CD14-positive monocyte (primary cell): Measurements from ENCODE around the gene APOD. TPM values are rescaled to one million over a fixed set of nuclear protein-coding genes. Genes with fewer than 3 reads are reported as not detected.

ENCODE experiments used
- DNase-seq, 3 donors: peaks; one replicate each; pipeline ENCODE4 v3.0.0-alpha.2; 2011 to 2022
- H2AFZ ChIP-seq: 2 replicates; pipeline ENCODE4 v1.6.0; 2012; ENCODE audit warnings: mild to moderate bottlenecking, low read depth, low read length, inconsistent platforms; ENCODE audit not compliant: insufficient read depth, poor library complexity, severe bottlenecking
- H3K27ac ChIP-seq, 2 donors: 1 replicate in 1 of 2; 2 replicates in 1 of 2; pipeline ENCODE4 v1.5.1; 2012 to 2013; ENCODE audit warnings: low read length in 2 of 2, control low read depth in 1 of 2, inconsistent platforms in 1 of 2, low read depth in 1 of 2, mild to moderate bottlenecking in 1 of 2
- H3K27me3 ChIP-seq, 2 donors: one replicate each; pipeline versions ENCODE4 v1.6.0 to v1.6.1; 2011 to 2013; ENCODE audit warnings: low read length in 2 of 2; ENCODE audit not compliant: control insufficient read depth in 2 of 2, insufficient read depth in 2 of 2
- H3K36me3 ChIP-seq, 2 donors: replicated peaks in 1 of 2; 1 replicate in 1 of 2; 2 replicates in 1 of 2; pipeline versions ENCODE4 v1.5.1 to v1.6.1; 2012 to 2013; ENCODE audit warnings: low read length in 2 of 2, control low read depth in 1 of 2, inconsistent platforms in 1 of 2, mild to moderate bottlenecking in 1 of 2; ENCODE audit not compliant: insufficient read depth in 2 of 2, control insufficient read depth in 1 of 2
- H3K4me1 ChIP-seq, 2 donors: 1 replicate in 1 of 2; 2 replicates in 1 of 2; pipeline versions ENCODE4 v1.5.1 to v1.6.1; 2012 to 2013; ENCODE audit warnings: low read length in 2 of 2, control low read depth in 1 of 2, inconsistent platforms in 1 of 2, mild to moderate bottlenecking in 1 of 2, moderate library complexity in 1 of 2; ENCODE audit not compliant: insufficient read depth in 2 of 2, control insufficient read depth in 1 of 2
- H3K4me2 ChIP-seq: replicated peaks from 2 replicates; pipeline ENCODE3; 2012; ENCODE audit warnings: low read length, moderate library complexity, mild to moderate bottlenecking; ENCODE audit not compliant: poor library complexity, severe bottlenecking; ENCODE audit errors: extremely low read depth
- H3K4me3 ChIP-seq, 3 experiments: fragments of 200-600 bp in 1 of 3; sonication (generic) in 1 of 3; replicated peaks in 1 of 3; 1 replicate in 2 of 3; 2 replicates in 1 of 3; pipeline ENCODE4 v1.5.1; 2011 to 2013; ENCODE audit warnings: low read length in 3 of 3, mild to moderate bottlenecking in 3 of 3, control low read depth in 2 of 3, low read depth in 2 of 3, inconsistent platforms in 1 of 3, moderate library complexity in 1 of 3
- H3K79me2 ChIP-seq: 2 replicates; pipeline ENCODE4 v1.6.0; 2012; ENCODE audit warnings: mild to moderate bottlenecking, control low read depth, inconsistent platforms, low read length, moderate library complexity; ENCODE audit not compliant: insufficient read depth
- H3K9ac ChIP-seq: 2 replicates; pipeline ENCODE4 v1.6.0; 2017; ENCODE audit warnings: low read length, mild to moderate bottlenecking; ENCODE audit not compliant: insufficient read depth, poor library complexity, severe bottlenecking
- H3K9me3 ChIP-seq, 2 donors: replicated peaks in 1 of 2; 1 replicate in 1 of 2; 2 replicates in 1 of 2; pipeline versions ENCODE4 v1.5.1 to v1.6.1; 2012 to 2013; ENCODE audit warnings: low read length in 2 of 2, control low read depth in 1 of 2; ENCODE audit not compliant: control insufficient read depth in 1 of 2, insufficient read depth in 1 of 2
- H4K20me1 ChIP-seq: 2 replicates; pipeline ENCODE4 v1.6.0; 2012; ENCODE audit warnings: mild to moderate bottlenecking, low read length, control low read depth, moderate library complexity; ENCODE audit not compliant: insufficient read depth
- H3K27ac Mint-ChIP-seq, 7 donors: one replicate each; pipeline ENCODE4 v1.8.0; 2020; ENCODE audit warnings: mild to moderate bottlenecking in 7 of 7, mixed read lengths in 7 of 7, moderate library complexity in 6 of 7, inconsistent platforms in 2 of 7
- H3K27me3 Mint-ChIP-seq, 3 donors: one replicate each; pipeline ENCODE4 v1.8.0; 2021 to 2022; ENCODE audit warnings: low read depth in 3 of 3, mild to moderate bottlenecking in 3 of 3, mixed read lengths in 3 of 3, moderate library complexity in 3 of 3, inconsistent platforms in 1 of 3
- H3K36me3 Mint-ChIP-seq, 2 donors: one replicate each; pipeline ENCODE4 v1.8.0; 2020; ENCODE audit warnings: mixed read lengths in 2 of 2, inconsistent platforms in 1 of 2, mild to moderate bottlenecking in 1 of 2
- H3K4me1 Mint-ChIP-seq: one replicate; pipeline ENCODE4 v1.8.0; 2020; ENCODE audit warnings: mild to moderate bottlenecking, mixed read lengths
- H3K4me3 Mint-ChIP-seq, 2 donors: one replicate each; pipeline ENCODE4 v1.8.0; 2020; ENCODE audit warnings: mild to moderate bottlenecking in 2 of 2, mixed read lengths in 2 of 2, moderate library complexity in 1 of 2
- H3K9me3 Mint-ChIP-seq, 7 donors: one replicate each; pipeline ENCODE4 v1.8.0; 2020 to 2022; ENCODE audit warnings: mixed read lengths in 7 of 7, mild to moderate bottlenecking in 6 of 7, moderate library complexity in 6 of 7, inconsistent platforms in 2 of 7
- WGBS: methylation state at CpG from one replicate; pipeline ENCODE4 v1.1.5; 2013; ENCODE audit warnings: missing lambda C conversion rate; ENCODE audit not compliant: insufficient coverage; 5-methylcytosine and 5-hydroxymethylcytosine counted together
- intact Hi-C, 2 donors: fragments of 100-400 bp; cut with micrococcal nuclease; formaldehyde crosslinking; loops; one replicate each; pipeline versions ENCODE4 v1.15.0 to v1.15.1; 2023
- polyA plus RNA-seq, 3 donors: library from polyadenylated mRNA; depleted of rRNA in 1 of 3; unstranded in 2 of 3; stranded (reverse) in 1 of 3; fragments of 300-500 nt in 2 of 3; fragments of >200 nt in 1 of 3; fragmentation: Illumina TruSeq in 2 of 3; gene quantifications; 1 replicate in 2 of 3; 2 replicates in 1 of 3; pipeline ENCODE4 v1.2.3, GENCODE V29; 2012 to 2021
- TF ChIP-seq, protein P1 (sequence below): fragments of 200-600 bp; IDR thresholded peaks from one replicate; pipeline ENCODE4 v1.8.0; 2022; ENCODE audit warnings: antibody characterized with exemption, mild to moderate bottlenecking

APOD gene
- polyA plus RNA-seq, 3 donors, result not detected

- Histone ChIP-seq H3K79me2 (no peaks in the 10 kb centered on the region), H3K36me3 (no peaks in the 10 kb centered on the region), H3K9ac (no peak overlapping the region), H3K27ac (no peak overlapping the region), H2AFZ (no peak overlapping the region), H4K20me1 (no peaks in the 10 kb centered on the region), H3K4me3 (no peak overlapping the region), H3K9me3 (no peaks in the 10 kb centered on the region), H3K4me1 (no peaks in the 10 kb centered on the region), H3K4me2 (no peak overlapping the region), H3K27me3 (no peaks in the 10 kb centered on the region)
- peaks cover 10 to 20% (median 13%) of the 10 kb centered on the region in 3 donors for H3K27me3 Mint-ChIP-seq
- no peak overlapping the region for H3K4me3 Mint-ChIP-seq
- H3K4me1 Mint-ChIP-seq, result no peaks in the 10 kb centered on the region
- intact Hi-C loops, result no loop called here
- no peak for DNase-seq
- 95% methylated on average over 4 of the region's 4 CpGs for WGBS
- H3K36me3 Mint-ChIP-seq, result no peaks in the 10 kb centered on the region
- TF ChIP-seq, protein P1, sequence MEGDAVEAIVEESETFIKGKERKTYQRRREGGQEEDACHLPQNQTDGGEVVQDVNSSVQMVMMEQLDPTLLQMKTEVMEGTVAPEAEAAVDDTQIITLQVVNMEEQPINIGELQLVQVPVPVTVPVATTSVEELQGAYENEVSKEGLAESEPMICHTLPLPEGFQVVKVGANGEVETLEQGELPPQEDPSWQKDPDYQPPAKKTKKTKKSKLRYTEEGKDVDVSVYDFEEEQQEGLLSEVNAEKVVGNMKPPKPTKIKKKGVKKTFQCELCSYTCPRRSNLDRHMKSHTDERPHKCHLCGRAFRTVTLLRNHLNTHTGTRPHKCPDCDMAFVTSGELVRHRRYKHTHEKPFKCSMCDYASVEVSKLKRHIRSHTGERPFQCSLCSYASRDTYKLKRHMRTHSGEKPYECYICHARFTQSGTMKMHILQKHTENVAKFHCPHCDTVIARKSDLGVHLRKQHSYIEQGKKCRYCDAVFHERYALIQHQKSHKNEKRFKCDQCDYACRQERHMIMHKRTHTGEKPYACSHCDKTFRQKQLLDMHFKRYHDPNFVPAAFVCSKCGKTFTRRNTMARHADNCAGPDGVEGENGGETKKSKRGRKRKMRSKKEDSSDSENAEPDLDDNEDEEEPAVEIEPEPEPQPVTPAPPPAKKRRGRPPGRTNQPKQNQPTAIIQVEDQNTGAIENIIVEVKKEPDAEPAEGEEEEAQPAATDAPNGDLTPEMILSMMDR, result no peak
- no peak overlapping the region for H3K27ac Mint-ChIP-seq
- peaks cover 0 to 3% (median 0%) of the 10 kb centered on the region in 7 donors for H3K9me3 Mint-ChIP-seq
Measured at GRCh38 chr3:195559723-195560409, 23.9 kb downstream of the APOD start.

- Histone ChIP-seq H3K4me3 (no peak overlapping the region), H3K9me3 (no peaks in the 10 kb centered on the region), H3K9ac (no peak overlapping the region), H3K27me3 (no peaks in the 10 kb centered on the region), H3K4me1 (no peaks in the 10 kb centered on the region), H3K4me2 (no peak overlapping the region), H3K27ac (no peak overlapping the region), H2AFZ (no peak overlapping the region), H3K79me2 (no peaks in the 10 kb centered on the region), H4K20me1 (no peaks in the 10 kb centered on the region), H3K36me3 (no peaks in the 10 kb centered on the region)
- WGBS, result no CpG with 5 or more reads among the region's 3 CpGs
- DNase-seq, result no peak
- Mint-ChIP-seq H3K9me3 (peaks cover 0 to 3% (median 0%) of the 10 kb centered on the region in 7 donors), H3K4me1 (no peaks in the 10 kb centered on the region), H3K27me3 (peaks cover 10 to 23% (median 15%) of the 10 kb centered on the region in 3 donors), H3K36me3 (no peaks in the 10 kb centered on the region), H3K4me3 (no peak overlapping the region), H3K27ac (no peak overlapping the region)
- intact Hi-C loops, result no loop called here
- TF ChIP-seq, protein P1, result no peak
Measured at GRCh38 chr3:195558602-195559001, 25.1 kb downstream of the APOD start.
